Measurements from ENCODE around the gene TMEM179. TPM values are rescaled to one million over a fixed set of nuclear protein-coding genes. Genes with fewer than 3 reads are reported as not detected.

TMEM179 gene
- total RNA-seq, 2 donors from 2014 or later: 1.4 to 6.0 TPM

- 75% methylated on average over 7 of the region's 7 CpGs for WGBS
- no peak overlapping the region for H3K4me3 ChIP-seq
- no peak for TF ChIP-seq POLR2A (IDR thresholded peaks at IDR 0.05)
- no peak for TF ChIP-seq POLR2AphosphoS5 (IDR thresholded peaks at IDR 0.05)
- TF ChIP-seq CTCF (IDR thresholded peaks at IDR 0.05): no peak
Measured at GRCh38 chr14:104591031-104591430, 13.5 kb downstream of the TMEM179 start.

GRCh38 chr14:104590240-104590965 is 14.2 kb downstream of the TMEM179 start:
- intact Hi-C loops (cut with DNase I): no loop called here
- DNase-seq (ENCODE audit: low spot score): no peak
- no peaks in the 10 kb centered on the region for H3K9me3 ChIP-seq
- no peaks in the 10 kb centered on the region for H3K27me3 ChIP-seq (replicated peaks; ENCODE audit: insufficient read depth)
- no peaks in the 10 kb centered on the region for H3K4me1 ChIP-seq (replicated peaks)
- H3K27ac ChIP-seq: no peak overlapping the region
- no peaks in the 10 kb centered on the region for H3K36me3 ChIP-seq
- TF ChIP-seq POLR2AphosphoS5 (IDR thresholded peaks at IDR 0.05) (no peak), CTCF (IDR thresholded peaks at IDR 0.05) (no peak), POLR2A (IDR thresholded peaks at IDR 0.05) (no peak)
- WGBS: 81% methylated on average over 23 of the region's 23 CpGs
- H3K4me3 ChIP-seq: no peak overlapping the region

More at GRCh38 chr14:104591031-104591430, 13.5 kb downstream of the TMEM179 start:
- no peaks in the 10 kb centered on the region for H3K36me3 ChIP-seq
- H3K9me3 ChIP-seq: no peaks in the 10 kb centered on the region
- no peaks in the 10 kb centered on the region for H3K27me3 ChIP-seq (replicated peaks; ENCODE audit: insufficient read depth)
- no peak overlapping the region for H3K27ac ChIP-seq
- DNase-seq (ENCODE audit: low spot score): no peak
- no peaks in the 10 kb centered on the region for H3K4me1 ChIP-seq (replicated peaks)
- intact Hi-C loops (cut with DNase I): no loop called here

- Histone ChIP-seq H3K27me3 (replicated peaks; ENCODE audit: insufficient read depth) (no peaks in the 10 kb centered on the region), H3K9me3 (no peaks in the 10 kb centered on the region), H3K4me3 (no peak overlapping the region), H3K36me3 (no peaks in the 10 kb centered on the region), H3K4me1 (replicated peaks) (no peaks in the 10 kb centered on the region), H3K27ac (no peak overlapping the region)
- intact Hi-C loops (cut with DNase I): no loop called here
- DNase-seq (ENCODE audit: low spot score): no peak
- WGBS: 81% methylated on average over 25 of the region's 26 CpGs
- no peak for TF ChIP-seq POLR2AphosphoS5 (IDR thresholded peaks at IDR 0.05)
- no peak for TF ChIP-seq POLR2A (IDR thresholded peaks at IDR 0.05)
- no peak for TF ChIP-seq CTCF (IDR thresholded peaks at IDR 0.05)
Measured at GRCh38 chr14:104589338-104590195, 15.0 kb downstream of the TMEM179 start.

- no peak for DNase-seq (ENCODE audit: low spot score)
- Histone ChIP-seq H3K36me3 (no peaks in the 10 kb centered on the region), H3K27me3 (replicated peaks; ENCODE audit: insufficient read depth) (no peaks in the 10 kb centered on the region)
Measured at GRCh38 chr14:104588066-104588857, 16.3 kb downstream of the TMEM179 start.

More at GRCh38 chr14:104588066-104588857, 16.3 kb downstream of the TMEM179 start:
- no peak overlapping the region for H3K27ac ChIP-seq
- 86% methylated on average over 38 of the region's 38 CpGs for whole genome bisulfite sequencing
- no peaks in the 10 kb centered on the region for H3K9me3 ChIP-seq
- intact Hi-C loops (cut with DNase I): no loop called here
- H3K4me1 ChIP-seq (replicated peaks): no peaks in the 10 kb centered on the region
- TF ChIP-seq POLR2AphosphoS5 (IDR thresholded peaks at IDR 0.05): no peak
- TF ChIP-seq POLR2A (IDR thresholded peaks at IDR 0.05): no peak
- TF ChIP-seq CTCF (IDR thresholded peaks at IDR 0.05): no peak
- no peak overlapping the region for H3K4me3 ChIP-seq
